GM19240 (cell line): ENCODE measurements around the gene SV2A.

Experiments
- DNase-seq: peaks from one replicate; pipeline ENCODE4 v3.0.0; 2011; ENCODE audit warnings: low spot score; ENCODE audit not compliant: insufficient read length

The SV2A gene

GRCh38 chr1:149931212-149931790 is 13.7 kb upstream of the SV2A start:
- no peak for DNase-seq

DNA sequence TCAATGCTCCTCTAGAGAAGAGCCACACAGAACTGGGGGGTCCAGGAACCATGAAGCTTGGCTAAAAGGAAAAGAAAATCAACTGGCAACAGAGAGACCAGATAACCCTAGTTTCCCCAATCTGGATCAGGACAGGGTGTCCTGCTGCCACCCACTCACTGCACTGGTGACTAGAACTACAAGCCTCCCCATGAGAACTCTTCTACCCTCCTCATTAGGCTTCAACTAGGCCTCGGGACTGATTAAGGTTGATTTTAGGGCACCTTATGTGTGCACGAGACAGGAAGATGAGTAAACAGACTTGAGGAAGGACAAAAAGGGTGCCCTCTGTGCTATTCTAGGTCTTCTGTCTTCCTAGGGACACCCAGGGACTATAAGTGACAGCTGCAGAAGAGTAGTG is 12.2 kb upstream of the SV2A start:
- DNase-seq = no peak

- DNase-seq = no peak
These were observed 10.7 kb upstream of the SV2A start for GRCh38 chr1:149928401-149928724.

GRCh38 chr1:149927563-149928400 is 10.1 kb upstream of the SV2A start, which contains the start of gene SF3B4:
Gene SF3B4, minus strand, starts transcription at chr1:149927803. Its CDS starts 44 bp downstream, at chr1:149927759.
- DNase-seq = peak; percentile 83

- DNase-seq = no peak
These were observed 9.5 kb upstream of the SV2A start for GRCh38 chr1:149927056-149927562.

GRCh38 chr1:149926296-149926695 is 8.7 kb upstream of the SV2A start:
- DNase-seq = no peak

GRCh38 chr1:149925751-149926150 is 8.1 kb upstream of the SV2A start:
- DNase-seq = no peak

- DNase-seq = no peak
These were observed 7.7 kb upstream of the SV2A start for GRCh38 chr1:149925345-149925744.

GRCh38 chr1:149923626-149924025 is 6.0 kb upstream of the SV2A start:
- no peak for DNase-seq

GRCh38 chr1:149916898-149917252 is 769 bp downstream of the SV2A start:
- no peak for DNase-seq

GRCh38 chr1:149916193-149916897 is 1.3 kb downstream of the SV2A start:
- DNase-seq = no peak

- no peak for DNase-seq
These were observed 2.0 kb downstream of the SV2A start for GRCh38 chr1:149915429-149916192.

GRCh38 chr1:149914545-149914944 is 3.1 kb downstream of the SV2A start:
- DNase-seq = no peak

DNA sequence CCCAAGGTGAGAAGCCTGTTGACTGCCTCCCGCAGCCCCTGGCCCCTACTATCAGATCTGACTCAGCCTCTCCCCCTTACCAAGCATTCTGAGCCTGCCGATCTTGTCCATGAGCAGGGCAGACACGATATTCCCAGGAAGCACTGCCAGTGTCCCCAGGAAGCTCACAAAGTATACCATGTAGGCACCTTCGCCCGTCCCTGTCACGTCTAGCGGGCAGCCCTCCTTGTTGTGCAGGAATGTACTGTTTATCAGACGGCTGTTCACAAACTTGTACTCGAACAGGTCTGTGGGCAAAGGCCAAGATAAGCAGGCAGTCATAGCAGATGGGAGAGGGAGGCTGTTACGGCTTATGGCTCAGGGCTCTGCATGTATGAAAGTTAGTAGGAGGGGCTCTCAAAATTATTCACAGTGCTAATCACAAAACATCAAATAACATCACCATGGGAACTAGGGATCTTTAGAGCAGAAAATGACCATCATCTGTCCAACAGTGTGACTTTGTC is 11.0 kb downstream of the SV2A start:
- no peak for DNase-seq

GRCh38 chr1:149903836-149904491 is 13.7 kb downstream of the SV2A start:
- no peak for DNase-seq

DNA sequence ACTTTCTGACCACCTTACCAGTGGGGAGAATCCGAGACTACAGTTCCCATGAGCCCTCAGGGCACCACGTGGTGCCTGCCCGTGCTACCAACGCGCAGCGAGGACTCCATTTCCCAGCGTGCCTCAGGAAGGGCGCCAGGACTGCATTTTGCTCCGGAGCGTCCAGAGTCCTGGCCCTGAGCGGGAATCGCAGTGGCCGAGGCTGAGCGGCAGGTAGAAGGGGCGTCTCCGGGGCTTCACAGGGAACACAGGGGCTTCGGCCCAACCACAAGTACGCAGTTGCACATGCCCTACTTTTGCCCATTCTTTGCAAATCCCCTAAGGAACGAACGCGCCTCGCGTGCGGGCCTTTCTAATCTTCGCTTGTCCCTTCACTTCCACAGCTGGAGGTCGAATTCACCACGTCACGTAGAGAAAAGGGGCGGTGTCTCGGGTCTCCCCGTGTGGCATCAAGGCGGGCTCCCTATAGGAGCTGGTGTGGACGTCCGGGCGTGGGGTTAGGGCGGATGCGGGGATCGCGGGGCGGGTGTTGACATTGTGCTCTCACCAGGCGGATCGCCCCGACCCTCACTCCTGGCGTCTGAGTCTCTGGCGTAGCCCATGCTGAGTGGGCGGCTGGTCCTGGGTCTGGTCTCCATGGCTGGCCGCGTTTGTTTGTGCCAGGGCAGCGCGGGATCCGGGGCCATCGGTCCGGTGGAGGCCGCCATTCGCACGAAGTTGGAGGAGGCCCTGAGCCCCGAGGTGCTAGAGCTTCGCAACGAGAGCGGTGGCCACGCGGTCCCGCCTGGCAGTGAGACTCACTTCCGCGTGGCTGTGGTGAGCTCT is 18.0 kb downstream of the SV2A start, which contains the start of gene BOLA1:
Gene BOLA1 (plus strand): TSS at position 109 of the 825 bp plus-strand sequence. CDS start 492 bp downstream, at position 601.
- peak; percentile 87 for DNase-seq

DNA sequence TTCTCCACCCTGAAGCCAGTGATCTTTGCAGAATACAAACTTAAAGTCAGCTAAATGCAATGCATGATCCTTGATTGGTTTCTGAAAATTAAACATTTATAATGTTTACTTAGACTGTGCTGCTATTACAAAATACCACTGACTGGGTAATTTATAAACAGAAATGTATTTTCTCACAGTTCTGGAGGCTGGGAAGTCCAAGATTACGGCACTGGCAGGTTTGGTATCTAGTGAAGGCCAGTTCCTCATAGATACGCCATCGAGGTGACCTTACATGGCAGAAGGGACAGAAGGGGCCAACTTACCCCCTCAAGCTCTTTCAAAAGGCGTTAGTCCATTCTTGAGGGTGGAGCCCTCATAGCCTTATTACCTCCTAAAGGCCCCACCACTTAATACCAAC is 21.1 kb downstream of the SV2A start:
- no peak for DNase-seq

DNA sequence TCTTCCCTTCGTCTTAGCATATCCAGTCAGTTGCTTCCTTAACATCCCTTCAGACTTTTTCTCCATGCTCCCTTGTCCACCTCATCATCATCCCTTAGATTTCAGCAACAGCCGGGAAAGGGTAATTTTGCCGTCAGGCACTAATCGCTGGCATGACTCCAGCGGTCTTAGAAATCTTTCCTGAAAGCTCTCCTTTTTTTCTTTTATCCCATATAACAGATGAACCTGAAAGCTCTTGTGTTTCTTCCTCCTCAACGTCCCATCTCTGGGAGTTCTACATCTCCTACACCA is 28.7 kb downstream of the SV2A start:
- DNase-seq = no peak

- no peak for DNase-seq
These were observed 29.2 kb downstream of the SV2A start for GRCh38 chr1:149888247-149888998.
